HG02610 (cell line): ENCODE data around the gene MAB21L3.

Experiments used
- ATAC-seq: cut with Tn5 transposase; IDR thresholded peaks from one replicate; pipeline ENCODE4 v1.9.1; 2021; ENCODE audit warnings: mild to moderate bottlenecking, moderate library complexity; ENCODE audit not compliant: unreplicated experiment

The MAB21L3 gene

DNA sequence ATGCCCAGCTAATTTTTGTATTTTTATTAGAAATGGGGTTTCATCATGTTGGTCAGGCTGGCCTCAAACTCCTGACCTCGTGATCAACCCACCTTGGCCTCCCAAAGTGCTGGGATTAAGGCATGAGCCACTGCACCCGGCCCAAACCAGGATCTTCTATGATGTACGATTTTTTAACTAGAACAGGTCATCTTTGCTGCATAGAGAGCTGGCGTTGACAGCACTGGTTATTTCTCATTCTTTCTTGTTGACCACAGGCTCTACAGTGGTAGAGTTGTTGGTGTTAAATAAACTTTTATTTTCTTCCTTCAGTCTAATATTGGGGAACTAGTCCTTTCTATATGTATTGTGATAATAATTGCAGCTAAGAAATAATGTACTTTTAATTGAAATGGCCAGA lies 3.8 kb upstream of the MAB21L3 start:
- ATAC-seq = no peak

DNA sequence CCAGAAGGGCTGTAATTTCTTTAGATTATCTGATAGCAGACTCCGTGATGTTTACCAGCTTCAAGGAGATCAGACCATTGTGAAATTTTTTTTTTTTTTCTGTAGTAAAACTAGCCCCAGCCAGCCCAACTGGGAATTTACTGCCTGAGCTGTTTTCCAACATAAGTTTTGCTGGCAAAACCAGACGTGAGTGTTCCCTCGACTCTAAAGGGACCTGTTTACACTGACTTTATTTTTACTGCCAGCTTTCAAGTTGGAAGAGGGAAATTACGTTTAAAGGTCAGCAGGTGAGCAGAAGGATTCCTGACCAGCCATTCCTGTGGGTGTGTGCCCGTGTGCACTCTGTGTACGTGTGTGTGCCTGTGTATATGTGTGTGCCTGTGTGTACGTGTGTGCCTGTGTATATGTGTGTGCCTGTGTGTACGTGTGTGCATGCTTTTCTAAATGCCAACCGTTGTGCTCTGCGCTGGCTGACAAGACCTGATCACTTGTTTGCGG lies 374 bp downstream of the MAB21L3 start:
- no peak for ATAC-seq

DNA sequence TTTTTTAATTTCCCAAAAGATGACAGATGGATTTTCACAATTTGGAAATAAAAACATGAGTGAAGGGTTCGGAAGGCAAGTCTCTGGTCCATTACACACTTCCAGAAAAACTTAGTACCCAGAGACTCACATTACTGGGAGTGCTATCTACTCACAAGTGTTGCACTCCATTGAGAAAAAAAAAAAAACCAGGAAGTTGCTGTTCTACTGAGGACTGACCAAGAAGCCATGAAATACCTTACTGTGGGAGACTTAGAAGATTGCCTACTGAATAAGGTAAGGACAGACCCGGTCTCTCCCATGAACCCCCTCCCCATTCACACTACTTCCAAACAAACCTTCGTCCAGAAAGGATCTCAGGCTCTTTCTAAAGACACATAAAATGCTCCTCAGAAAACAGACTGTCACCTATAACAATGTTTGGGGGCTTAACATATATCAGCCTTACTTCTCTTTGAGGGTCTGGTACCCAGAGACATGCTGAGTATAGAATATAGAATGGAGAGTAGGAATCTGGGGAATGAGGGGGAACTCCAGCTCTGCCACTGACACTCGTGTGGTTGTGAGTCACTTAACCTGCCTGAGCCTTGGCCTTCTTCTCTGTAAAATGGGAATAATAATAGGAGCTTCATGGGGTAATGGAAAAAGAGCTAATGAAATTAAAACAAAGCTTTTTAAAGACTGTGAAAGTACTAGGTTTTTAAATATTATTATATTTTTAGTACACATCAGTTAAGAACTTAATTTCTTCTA lies 1.4 kb downstream of the MAB21L3 start:
- no peak for ATAC-seq

DNA sequence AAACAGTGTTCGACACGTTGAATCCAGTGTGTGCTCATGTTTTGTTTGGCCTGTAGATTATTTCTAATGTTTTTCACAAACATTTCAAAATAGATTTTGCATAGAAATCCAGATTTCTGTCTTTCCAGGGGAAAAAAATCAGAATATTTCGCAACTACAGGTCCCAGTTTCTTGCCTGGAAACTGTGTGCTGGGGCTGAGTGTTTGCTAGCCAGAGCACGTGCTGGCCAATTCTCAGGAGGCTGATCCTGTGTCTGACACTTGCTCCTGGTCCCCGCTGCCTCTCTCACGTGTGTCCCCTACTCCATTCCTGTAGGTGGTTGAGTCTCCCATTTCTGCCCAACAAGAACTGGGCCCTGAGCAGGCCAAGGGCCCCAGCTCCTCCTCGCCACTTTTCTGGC lies 2.4 kb downstream of the MAB21L3 start:
- ATAC-seq = no peak

DNA sequence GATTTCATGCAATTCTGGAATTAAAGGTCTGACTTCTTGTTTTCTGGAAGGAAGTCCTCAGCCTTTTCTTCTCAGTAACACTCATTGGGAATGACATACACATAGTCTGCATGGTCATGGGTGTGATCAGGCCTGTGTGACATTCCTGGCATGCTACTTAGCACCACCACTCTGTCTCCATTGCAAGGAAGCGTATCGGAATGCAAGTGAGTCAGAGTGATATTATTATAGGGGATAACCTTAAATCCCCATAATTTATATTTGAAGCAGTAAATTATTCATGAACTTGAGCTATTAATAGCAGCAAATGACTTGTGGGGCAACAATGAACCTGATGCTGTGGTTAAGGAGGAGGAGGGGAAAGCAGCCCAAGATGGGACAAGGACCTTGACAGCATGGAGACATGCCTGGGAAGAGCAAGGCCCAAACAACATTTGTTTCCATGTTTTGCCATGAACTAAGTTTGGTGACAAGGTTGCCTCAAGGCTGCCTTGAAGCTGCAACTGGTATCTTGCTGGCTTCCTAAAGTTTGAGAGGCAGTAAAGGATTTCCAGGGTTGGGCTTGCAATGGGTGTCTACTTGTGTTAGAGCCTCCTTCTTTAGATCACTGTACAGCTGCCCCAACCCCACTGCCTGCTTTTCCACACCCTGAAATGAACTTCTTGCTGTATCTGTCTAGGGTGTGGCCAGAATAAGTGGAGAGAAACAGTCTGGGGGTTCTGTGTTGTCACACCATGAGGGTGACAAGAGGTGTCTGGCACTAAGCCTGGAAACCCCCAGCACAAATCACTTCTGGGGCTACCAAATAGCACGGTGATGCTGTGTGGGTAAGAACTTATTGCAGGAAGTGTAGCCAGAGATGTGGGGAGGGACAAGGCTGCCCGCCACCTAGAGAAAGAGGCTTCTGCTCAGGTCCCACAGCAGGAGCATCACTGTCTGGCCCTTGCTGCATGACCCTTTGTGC lies 4.6 kb downstream of the MAB21L3 start:
- no peak for ATAC-seq

DNA sequence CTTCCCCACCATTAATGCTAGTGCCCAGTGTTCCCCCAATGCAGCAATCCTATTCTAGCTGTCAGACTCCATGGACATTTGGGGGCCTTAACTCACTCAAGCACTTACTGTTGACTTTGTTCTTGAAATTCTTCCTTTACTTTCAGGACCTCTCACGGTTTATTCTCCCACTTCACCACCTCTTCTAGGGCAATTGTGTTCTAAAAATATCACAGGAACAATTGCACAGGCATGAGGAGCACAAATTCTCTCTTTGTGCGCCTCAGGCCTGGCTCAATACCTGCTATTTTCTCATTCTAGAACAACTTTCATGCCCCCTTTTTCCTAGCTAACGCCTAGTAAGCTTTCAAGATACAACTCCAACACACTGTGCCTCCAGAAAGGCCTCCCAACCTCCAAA lies 7.3 kb downstream of the MAB21L3 start:
- ATAC-seq = no peak

DNA sequence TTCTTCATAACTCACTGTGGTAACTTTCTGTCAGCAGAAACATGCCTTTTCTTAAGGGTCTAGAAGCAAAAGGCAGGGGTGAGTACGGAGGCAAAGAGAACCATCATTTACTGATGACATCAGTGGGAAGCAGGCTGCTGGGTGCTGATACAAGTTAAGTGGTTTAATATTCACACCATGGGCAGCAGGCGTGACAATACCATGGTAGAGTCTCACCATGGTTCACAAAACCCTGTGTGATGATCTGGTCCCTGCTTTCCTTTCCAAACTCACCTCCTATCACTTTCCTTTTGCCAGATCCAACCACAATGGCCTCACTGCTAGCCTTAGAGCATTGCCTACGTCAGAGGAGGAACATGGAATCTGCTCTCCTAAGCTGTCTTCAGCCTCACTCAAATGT lies 8.7 kb downstream of the MAB21L3 start:
- no peak for ATAC-seq

DNA sequence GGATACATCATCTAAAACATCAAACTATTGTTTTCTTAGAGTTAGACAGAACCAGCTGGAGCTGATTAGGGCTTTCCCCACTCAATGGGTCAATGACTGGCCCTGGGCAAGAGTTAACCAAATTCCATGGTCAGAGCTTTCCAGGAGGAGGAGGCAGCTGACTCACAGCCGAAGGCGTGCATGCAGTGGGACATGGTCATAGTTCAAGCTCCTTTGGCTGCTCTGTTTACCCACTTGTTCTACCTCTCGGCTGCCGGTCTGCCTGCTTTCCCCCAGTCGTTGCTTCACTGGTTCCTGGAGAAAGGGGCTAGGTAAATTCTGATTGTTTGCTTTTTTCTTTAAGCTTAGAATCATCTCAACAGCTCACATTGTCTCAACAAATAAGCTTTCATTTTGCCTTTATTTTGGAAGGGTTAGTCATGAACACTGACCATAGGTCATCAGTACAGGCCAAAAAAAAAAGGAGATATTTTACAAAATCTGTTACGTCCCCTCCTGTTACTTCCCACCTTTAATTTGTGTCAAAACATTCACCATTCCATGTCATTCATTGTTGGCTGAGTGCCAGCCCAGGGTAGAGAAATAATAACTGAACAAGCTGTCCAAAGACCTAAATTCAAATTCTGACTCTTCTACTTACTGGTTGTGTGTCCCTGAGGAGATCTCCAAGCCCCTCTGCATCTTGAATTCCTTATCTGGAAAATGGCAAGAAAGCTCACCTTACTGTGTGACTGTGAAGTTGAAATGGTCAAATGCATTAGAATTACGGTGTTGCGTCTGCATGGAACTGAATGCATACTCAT lies 12.0 kb downstream of the MAB21L3 start:
- ATAC-seq = no peak

DNA sequence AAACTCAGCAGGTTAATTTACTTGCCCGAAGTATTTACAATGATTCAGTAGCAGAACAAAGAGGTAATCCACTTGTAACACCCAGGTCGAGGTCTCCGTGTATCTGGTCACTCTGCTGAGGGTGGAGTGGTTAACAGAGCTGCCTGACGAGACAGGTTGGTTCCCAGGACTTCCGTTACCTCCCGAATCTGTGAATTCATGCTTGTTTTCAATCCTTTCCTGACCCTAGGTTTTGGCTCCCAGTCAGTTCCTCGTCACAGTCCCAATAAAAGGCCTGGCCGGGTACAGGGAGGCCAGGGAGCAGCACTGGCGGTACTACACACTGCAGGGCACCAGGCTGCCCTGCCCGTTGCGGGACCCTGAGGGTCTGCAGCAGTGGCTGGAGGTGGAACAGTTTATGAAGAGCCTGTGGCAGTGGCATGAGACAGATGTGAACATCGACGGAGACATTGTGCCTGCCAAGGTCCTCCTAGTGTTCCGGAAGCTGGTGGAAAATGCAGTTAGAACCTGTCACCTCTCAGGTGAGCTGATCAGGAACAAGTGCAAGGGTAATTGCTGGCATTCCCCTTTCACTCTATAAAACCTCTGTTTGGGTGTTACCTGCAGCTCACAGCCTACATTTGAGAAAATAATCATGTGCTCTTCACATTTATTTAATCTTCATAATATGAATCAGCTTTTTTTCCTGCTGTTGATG lies 12.8 kb downstream of the MAB21L3 start:
- ATAC-seq = no peak

DNA sequence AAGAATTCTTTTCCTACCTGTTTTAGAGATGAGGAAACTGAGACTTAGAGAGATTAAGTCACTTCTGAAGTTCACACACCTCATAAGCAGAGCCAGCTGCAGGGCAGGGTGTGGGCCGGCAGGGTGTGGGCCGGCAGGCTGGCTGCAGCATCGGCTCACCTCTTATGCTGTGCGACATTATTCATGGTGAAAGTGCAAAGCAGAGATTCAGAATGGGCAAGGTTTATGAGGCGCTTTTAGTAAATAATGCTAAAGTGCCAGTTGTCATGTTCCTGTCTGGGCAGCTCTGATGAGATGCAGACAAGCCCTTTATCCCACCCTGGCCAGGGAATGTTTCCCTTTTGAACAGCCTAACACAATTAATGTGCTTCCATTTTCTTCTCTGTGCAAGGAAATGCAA lies 14.6 kb downstream of the MAB21L3 start:
- no peak for ATAC-seq

DNA sequence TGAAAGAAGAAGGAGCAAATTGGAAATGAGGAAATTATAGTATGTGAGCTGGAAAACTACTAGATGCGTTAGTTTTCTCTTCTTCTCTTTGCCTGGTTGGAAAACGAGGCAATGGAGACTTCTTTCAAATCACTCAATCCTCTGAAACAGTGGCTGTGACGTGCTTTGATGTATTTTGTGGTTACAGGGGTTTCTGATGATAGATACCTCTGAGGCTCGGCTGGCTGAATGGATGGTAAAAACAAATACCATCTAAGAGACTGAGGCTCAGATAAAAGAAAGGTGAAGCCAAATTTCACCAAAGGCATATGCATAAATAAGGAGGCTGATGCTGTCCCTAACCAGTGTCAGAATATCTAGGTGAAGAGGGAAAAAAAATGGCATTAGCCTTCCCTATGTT lies 15.1 kb downstream of the MAB21L3 start:
- no peak for ATAC-seq

DNA sequence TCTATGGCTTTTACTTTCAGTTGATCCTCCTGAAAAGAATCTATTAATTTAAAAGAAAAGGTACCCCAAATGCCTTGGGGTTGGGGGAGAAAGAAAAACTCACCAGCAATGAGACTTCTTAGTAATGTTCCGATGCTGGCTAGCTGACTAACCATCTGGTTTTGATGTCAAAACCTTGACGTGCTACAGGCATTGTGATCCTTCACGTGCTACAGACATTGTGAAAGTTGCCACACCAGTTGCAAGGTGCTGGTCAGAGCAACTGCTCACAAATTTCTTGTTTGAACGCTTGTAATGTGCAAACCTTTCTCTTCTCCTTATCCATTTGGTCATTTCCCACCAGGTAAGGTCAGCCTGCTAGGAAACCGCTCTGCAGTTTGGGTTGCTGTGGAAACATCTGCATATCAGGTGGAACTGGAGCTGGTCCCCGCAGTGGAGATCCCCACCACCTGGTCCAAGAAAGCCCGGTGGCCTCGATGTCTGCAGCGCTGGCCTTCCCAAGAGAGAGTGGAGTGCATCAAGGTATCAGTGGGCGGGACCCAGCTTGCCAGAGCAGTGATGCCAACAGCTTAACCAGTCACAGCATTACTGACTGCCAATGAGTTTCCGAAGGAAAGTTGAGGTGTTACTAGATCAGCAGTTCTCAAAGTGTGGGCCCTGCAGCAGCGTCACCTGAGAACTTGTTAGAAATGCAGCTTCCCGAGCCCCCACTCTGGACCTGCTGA lies 16.1 kb downstream of the MAB21L3 start:
- ATAC-seq = no peak

DNA sequence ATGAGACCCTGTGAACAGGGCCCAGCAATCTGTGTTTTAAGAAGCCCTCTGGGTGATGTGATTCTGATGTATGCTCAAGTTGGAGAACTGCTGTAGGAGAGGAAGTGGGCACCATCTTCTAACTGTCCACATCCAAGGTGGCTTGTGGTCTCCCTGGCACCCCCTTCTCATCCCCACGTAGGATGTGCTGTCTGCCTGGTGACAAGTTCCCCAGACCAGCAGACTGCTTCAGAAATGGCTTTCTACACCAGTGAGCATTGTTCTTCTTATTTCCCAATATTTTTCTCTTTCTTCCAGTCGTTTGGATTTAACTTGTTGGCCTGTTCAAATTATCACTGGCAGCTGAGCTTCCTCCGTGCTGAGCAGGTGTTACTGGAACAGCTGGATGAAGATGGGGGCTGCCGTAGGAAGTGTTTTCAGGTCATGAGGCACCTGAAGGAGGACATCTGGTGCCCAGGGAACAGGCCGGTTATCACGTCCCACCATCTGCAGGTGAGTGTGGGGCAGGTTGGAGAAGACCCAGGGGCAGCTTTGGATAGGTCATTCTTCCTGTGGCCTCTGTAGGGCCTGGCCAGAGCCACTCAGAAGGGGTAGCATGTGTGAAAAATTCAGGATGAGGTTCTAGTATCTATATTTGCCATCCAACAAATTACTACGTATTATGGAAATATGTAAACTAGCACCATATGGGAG lies 16.8 kb downstream of the MAB21L3 start:
- no peak for ATAC-seq

DNA sequence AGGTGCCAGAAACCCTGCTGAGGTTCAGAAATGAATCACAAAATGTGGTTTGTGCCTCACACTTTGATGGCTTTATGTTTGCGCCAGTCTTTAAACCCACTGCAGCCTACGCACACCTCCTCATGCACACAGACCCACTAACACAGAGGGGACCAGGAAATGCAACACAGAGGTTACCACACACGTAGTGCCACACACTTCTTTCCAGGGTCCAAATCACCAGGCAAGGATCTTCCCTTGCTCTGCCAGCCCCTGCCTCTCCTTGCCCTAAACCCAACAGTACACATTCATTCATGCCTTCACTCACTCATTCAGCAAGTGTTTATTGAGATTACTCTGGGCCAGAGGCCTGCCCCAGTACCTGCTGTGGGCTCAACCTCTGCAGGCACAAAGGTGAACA lies 17.5 kb downstream of the MAB21L3 start:
- no peak for ATAC-seq

DNA sequence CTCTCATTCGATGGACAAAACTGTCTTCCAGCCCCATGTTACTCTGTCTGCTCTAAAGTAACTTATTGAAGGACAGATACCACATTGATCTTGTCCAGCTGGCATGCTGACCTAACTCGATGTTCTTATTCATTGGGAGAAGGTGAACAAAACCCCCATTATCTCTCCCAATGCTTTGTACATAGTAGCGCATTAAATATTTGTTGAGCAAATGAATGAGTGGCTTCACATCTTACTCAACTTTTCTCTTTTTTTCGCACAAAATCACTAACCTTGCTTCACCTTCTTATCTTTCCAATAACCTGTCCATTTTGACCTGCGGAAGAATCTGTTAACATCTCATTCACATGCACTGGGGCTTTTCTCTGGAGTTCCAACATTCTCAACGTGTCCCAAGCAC lies 18.3 kb downstream of the MAB21L3 start:
- ATAC-seq = no peak

DNA sequence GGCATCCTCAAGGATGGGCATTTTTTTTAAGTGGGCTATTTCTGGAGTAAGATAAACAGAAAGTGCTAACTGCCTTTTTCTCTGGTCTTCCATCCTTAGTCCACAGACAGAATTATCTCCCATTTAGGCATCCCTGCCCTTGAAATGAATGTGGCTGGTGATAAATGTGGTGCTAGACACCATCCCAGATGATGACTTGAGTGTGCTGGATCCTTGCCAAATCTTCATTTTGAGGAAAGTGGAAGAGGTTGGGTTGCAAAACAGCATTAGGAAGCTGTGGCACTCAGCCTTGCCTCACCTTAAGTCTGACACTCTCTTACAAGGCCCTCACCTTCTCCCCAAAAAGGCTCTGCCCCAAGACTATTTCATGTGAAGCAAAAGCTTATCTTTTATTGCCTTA lies 19.2 kb downstream of the MAB21L3 start:
- ATAC-seq = no peak

DNA sequence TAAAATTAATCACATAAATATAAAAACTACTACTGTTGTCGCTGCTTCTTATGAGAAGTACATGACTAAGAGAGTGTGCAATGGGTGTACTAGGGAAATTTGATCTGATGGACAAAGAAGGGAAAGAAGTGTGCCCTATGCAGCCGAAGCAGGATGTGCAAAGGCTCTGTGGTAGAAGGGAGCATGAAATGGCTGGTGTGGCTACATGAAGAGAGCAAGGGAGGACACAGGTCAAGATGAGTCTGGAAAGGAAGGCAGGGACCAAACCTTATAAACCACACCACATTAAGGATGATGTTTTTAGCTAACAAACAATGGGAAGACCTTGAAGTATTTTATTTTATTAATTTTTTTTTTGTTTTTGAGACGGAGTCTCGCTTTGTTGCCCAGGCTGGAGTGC lies 20.0 kb downstream of the MAB21L3 start:
- no peak for ATAC-seq

DNA sequence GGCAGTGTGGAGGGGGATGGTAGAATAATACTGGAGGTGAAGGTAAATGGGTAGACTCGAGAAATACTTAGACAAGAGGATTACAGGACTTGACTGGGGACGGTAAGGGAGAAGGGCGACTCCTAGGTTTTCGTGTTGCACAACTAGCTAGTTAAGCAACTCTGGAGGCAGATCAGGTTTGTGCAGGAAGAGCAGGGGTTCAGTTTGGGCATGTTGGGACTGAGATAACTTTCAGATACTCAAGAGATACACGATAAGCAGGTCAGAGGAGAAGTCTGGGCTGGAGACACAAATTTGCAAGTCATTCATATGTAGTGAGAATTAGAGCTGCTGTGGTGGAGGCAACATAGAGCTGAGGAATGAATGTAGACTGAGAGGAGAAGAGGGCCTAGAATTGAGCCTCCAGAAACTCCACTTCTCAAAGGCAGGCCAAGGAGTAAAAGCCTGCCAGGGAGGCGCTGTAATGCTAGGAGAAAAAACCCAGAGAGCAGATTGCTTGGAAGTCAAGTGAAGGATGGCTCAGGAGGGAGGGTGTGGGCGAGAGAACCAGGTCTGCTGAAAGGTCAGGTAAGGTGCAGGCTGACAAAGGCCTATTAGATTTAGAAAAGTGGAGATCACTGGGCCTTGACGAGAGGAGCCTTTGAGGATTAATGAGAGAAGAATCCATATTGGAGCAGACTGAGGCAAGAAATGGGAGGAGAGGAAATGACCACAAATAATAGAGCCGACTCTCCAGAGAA lies 20.8 kb downstream of the MAB21L3 start:
- no peak for ATAC-seq
